ENCODE measurements around the gene C19orf47. TPM values are rescaled to one million over a fixed set of nuclear protein-coding genes. Genes with fewer than 3 reads are reported as not detected.
"Not testable (repeated sequence)": the region's sequence is repeated elsewhere in the genome, so short reads cannot be mapped to it uniquely, and the experiment has no call there.

C19orf47 gene
- total RNA-seq, 2 donors from 2014 or later, result 20.7 to 24.8 TPM

DNA sequence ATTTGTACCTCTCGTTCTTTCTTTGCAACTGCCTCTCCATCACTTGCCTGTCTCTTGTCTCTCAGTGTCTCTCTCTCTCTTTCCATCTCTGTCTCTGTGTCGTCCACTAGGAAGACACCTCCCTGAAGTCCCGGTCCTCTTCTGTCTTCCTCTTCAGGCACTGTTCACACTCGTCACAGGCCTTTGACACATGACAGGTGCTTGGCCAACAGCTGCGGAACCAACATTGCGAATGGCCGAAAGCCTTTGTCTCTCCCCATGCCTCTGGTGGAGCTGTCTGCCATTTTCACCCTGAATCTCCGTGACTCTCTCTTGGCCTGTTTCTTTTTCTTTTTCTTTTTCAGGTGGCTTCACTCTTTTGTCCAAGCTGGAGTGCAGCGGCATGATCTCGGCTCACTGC, 39.0 kb upstream of the C19orf47 start:
- no peak overlapping the region for H3K4me3 Mint-ChIP-seq
- no peaks in the 10 kb centered on the region for H3K27me3 Mint-ChIP-seq (ENCODE audit: low read depth)
- no peak for DNase-seq
- H3K36me3 Mint-ChIP-seq (ENCODE audit: insufficient read depth in 2 of 2), result no peaks in the 10 kb centered on the region
- ATAC-seq (replicated peaks in 1 of 2), result no peak
- H3K4me1 Mint-ChIP-seq (ENCODE audit: low read depth), result no peaks in the 10 kb centered on the region
- no peak overlapping the region for H3K27ac Mint-ChIP-seq
- H3K9me3 Mint-ChIP-seq, result no peaks in the 10 kb centered on the region

GRCh38 chr19:40383668-40384248, 35.6 kb upstream of the C19orf47 start:
- Mint-ChIP-seq H3K36me3 (ENCODE audit: insufficient read depth in 2 of 2) (no peaks in the 10 kb centered on the region), H3K27me3 (ENCODE audit: low read depth) (no peaks in the 10 kb centered on the region), H3K9me3 (no peaks in the 10 kb centered on the region), H3K4me3 (no peak overlapping the region), H3K27ac (no peak overlapping the region), H3K4me1 (ENCODE audit: low read depth) (no peaks in the 10 kb centered on the region)
- no peak for ATAC-seq (replicated peaks in 1 of 2)
- no peak for DNase-seq

GRCh38 chr19:40381321-40381720, 33.1 kb upstream of the C19orf47 start:
- no peak for ATAC-seq (replicated peaks in 1 of 2)
- no peak for DNase-seq
- no peak overlapping the region for H3K27ac Mint-ChIP-seq
- no peaks in the 10 kb centered on the region for H3K9me3 Mint-ChIP-seq
- H3K27me3 Mint-ChIP-seq (ENCODE audit: low read depth), result no peaks in the 10 kb centered on the region
- no peak overlapping the region for H3K4me3 Mint-ChIP-seq
- H3K36me3 Mint-ChIP-seq (ENCODE audit: insufficient read depth in 2 of 2), result no peaks in the 10 kb centered on the region
- no peaks in the 10 kb centered on the region for H3K4me1 Mint-ChIP-seq (ENCODE audit: low read depth)

GRCh38 chr19:40380199-40381037, 32.2 kb upstream of the C19orf47 start:
- ATAC-seq (replicated peaks in 1 of 2), result no peak
- H3K36me3 Mint-ChIP-seq (ENCODE audit: insufficient read depth in 2 of 2), result no peaks in the 10 kb centered on the region
- H3K27ac Mint-ChIP-seq, result no peak overlapping the region
- no peaks in the 10 kb centered on the region for H3K9me3 Mint-ChIP-seq
- no peaks in the 10 kb centered on the region for H3K4me1 Mint-ChIP-seq (ENCODE audit: low read depth)
- no peaks in the 10 kb centered on the region for H3K27me3 Mint-ChIP-seq (ENCODE audit: low read depth)
- H3K4me3 Mint-ChIP-seq, result no peak overlapping the region
- DNase-seq, result no peak

DNA sequence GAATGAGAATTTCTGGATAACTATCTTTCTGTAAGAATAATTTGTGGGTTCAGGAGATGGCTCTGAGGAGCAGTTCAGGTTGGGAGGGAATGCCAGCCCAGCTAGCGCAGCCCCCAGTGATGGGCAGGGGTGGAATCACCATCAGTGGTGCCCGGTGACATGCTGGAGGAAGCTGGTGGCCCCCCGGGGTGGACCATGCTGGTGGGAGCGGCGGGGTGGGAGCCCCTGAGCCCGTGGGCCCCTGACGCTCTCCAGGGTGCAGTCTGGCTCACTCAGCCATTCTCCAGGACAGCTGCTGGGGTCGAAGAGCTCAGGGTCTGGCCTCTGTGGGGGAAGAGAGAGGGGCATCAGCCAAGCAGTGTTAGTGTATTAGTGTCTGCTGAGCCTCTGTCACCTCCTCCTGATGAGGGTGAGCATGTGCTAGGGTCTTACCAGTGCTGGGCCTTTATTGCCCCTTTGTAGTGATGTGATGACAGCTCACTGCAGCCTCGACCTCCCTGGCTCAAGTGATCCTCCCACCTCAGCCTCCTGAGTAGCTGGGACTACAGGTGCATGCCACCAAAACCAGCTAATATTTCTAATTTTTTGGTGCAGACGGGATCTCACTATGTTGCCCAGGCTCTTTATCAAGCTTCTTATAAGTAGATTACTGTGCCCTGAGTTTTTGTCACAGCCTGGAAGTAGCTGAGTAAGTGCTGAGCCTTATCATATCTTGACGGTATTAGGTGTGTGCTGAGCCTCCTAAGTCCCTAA, 31.4 kb upstream of the C19orf47 start:
- H3K9me3 Mint-ChIP-seq, result no peaks in the 10 kb centered on the region
- no peak for DNase-seq
- H3K4me1 Mint-ChIP-seq (ENCODE audit: low read depth), result no peaks in the 10 kb centered on the region
- no peaks in the 10 kb centered on the region for H3K27me3 Mint-ChIP-seq (ENCODE audit: low read depth)
- ATAC-seq (replicated peaks in 1 of 2), result no peak
- H3K4me3 Mint-ChIP-seq, result no peak overlapping the region
- H3K36me3 Mint-ChIP-seq (ENCODE audit: insufficient read depth in 2 of 2), result no peaks in the 10 kb centered on the region
- H3K27ac Mint-ChIP-seq, result no peak overlapping the region

DNA sequence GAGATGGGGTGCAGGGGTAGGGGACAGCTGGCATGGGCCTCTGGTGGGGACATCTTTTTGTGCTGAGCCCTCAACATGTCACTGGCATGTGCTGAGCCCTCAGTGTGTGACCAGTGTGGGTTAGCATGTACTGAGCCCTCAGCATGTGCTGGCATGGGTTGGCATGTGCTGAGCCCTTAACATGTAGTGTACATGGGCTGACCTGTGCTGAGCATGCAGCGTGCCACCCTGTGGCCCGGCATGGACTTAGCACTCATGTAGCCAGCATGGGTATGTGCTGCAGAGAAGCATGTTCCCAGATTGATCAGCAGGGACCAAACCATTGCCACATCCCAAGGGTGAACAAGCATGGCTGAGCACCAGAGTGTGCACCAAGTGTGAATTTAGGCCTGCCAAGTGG, 30.3 kb upstream of the C19orf47 start:
- H3K27ac Mint-ChIP-seq, result no peak overlapping the region
- ATAC-seq (replicated peaks in 1 of 2), result no peak
- H3K27me3 Mint-ChIP-seq (ENCODE audit: low read depth), result no peaks in the 10 kb centered on the region
- no peak overlapping the region for H3K4me3 Mint-ChIP-seq
- no peak for DNase-seq
- H3K9me3 Mint-ChIP-seq, result no peaks in the 10 kb centered on the region
- no peaks in the 10 kb centered on the region for H3K36me3 Mint-ChIP-seq (ENCODE audit: insufficient read depth in 2 of 2)
- no peaks in the 10 kb centered on the region for H3K4me1 Mint-ChIP-seq (ENCODE audit: low read depth)

DNA sequence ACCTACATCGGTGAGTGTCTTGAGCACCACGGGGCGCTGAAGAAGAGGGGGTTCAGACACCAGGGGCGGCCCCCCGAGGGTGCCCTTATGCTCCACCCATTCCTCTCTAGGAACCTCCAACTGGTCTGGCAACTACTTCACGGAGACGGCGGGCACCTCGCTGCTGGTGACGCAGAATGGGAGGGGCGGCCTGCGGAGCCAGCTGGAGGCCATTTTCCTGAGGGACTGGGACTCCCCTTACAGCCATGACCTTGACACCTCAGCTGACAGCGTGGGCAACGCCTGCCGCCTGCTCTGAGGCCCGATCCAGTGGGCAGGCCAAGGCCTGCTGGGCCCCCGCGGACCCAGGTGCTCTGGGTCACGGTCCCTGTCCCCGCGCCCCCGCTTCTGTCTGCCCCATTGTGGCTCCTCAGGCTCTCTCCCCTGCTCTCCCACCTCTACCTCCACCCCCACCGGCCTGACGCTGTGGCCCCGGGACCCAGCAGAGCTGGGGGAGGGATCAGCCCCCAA, 29.7 kb upstream of the C19orf47 start:
- Mint-ChIP-seq H3K4me1 (ENCODE audit: low read depth) (no peaks in the 10 kb centered on the region), H3K27ac (no peak overlapping the region), H3K36me3 (ENCODE audit: insufficient read depth in 2 of 2) (no peaks in the 10 kb centered on the region), H3K27me3 (ENCODE audit: low read depth) (no peaks in the 10 kb centered on the region), H3K4me3 (no peak overlapping the region), H3K9me3 (no peaks in the 10 kb centered on the region)
- DNase-seq (no peak), ATAC-seq (replicated peaks in 1 of 2) (no peak)

- Mint-ChIP-seq H3K4me3 (no peak overlapping the region), H3K36me3 (ENCODE audit: insufficient read depth in 2 of 2) (no peaks in the 10 kb centered on the region), H3K27me3 (ENCODE audit: low read depth) (no peaks in the 10 kb centered on the region), H3K9me3 (no peaks in the 10 kb centered on the region), H3K4me1 (ENCODE audit: low read depth) (no peaks in the 10 kb centered on the region), H3K27ac (no peak overlapping the region)
- ATAC-seq (replicated peaks in 1 of 2) (no peak), DNase-seq (no peak)
Measured at GRCh38 chr19:40376286-40376862, 28.2 kb upstream of the C19orf47 start.

DNA sequence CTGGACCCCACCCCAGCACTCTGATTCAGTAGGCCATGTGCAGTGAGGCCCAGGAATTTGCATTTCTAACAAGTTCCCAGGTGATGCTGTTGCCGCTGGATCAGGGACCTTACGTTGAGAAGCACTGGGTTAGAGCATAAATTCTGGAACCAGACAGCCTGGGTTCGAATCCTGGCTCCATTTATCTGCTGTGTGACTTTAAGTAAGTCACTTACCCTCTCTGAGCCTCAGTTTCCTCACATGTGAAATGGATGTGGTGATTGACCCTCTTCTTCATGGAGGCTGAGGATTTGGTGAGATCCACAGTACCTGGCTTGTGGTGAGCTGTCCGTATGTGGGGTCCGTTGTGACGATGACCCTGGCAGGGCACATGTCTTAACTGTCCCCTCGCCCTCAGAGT, 25.9 kb upstream of the C19orf47 start:
- DNase-seq, result no peak
- Mint-ChIP-seq H3K27ac (no peak overlapping the region), H3K27me3 (ENCODE audit: low read depth) (no peaks in the 10 kb centered on the region), H3K4me3 (no peak overlapping the region), H3K36me3 (ENCODE audit: insufficient read depth in 2 of 2) (peaks cover 0 to 2% of the 10 kb centered on the region in 2 donors), H3K9me3 (no peaks in the 10 kb centered on the region), H3K4me1 (ENCODE audit: low read depth) (no peaks in the 10 kb centered on the region)
- no peak for ATAC-seq (replicated peaks in 1 of 2)

GRCh38 chr19:40371802-40372122, 23.6 kb upstream of the C19orf47 start:
- Mint-ChIP-seq H3K27me3 (ENCODE audit: low read depth) (no peaks in the 10 kb centered on the region), H3K9me3 (no peaks in the 10 kb centered on the region), H3K4me3 (no peak overlapping the region), H3K36me3 (ENCODE audit: insufficient read depth in 2 of 2) (peaks cover 0 to 2% of the 10 kb centered on the region in 2 donors), H3K27ac (no peak overlapping the region), H3K4me1 (ENCODE audit: low read depth) (no peaks in the 10 kb centered on the region)
- DNase-seq, result no peak
- ATAC-seq (replicated peaks in 1 of 2), result no peak

DNA sequence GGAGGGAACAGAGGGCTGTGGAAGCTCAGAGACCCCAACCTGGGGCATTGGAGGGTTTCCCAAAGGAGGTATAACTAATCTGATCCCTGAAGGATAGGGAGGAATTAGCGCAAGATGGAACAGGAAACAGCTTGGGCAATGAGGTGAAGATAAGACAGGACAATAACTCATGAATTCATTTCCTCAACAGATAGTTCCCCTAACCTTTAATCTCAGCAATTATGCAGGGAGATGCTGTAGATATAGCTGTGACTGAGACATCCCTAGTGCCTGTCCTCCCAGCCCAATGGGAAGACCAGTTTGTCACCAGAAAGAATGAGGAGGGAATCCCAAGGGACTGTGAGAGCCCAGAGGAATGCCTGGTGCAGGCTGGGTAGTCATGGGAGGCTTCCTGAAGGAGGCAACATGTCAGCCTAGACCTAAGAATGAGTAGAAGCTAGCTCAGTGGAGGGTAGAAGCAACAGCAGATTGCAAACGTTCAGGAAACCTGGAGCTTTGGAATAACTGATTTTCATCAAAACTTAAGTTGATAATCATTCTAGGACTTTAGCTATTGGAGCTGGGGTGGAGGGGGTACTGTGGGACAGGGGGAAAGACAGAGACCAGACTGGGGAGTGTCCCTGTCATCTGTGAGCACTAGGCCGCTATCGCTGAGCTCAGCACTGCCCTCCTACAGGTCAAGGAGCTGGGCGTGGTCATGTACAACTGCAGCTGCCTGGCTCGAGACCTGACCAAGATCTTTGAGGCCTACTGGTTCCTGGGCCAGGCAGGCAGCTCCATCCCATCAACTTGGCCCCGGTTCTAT, 23.0 kb upstream of the C19orf47 start:
- Mint-ChIP-seq H3K27me3 (ENCODE audit: low read depth) (no peaks in the 10 kb centered on the region), H3K4me1 (ENCODE audit: low read depth) (no peaks in the 10 kb centered on the region), H3K27ac (no peak overlapping the region), H3K36me3 (ENCODE audit: insufficient read depth in 2 of 2) (peaks cover 0 to 2% of the 10 kb centered on the region in 2 donors), H3K9me3 (no peaks in the 10 kb centered on the region), H3K4me3 (no peak overlapping the region)
- no peak for DNase-seq
- ATAC-seq (replicated peaks in 1 of 2), result no peak

DNA sequence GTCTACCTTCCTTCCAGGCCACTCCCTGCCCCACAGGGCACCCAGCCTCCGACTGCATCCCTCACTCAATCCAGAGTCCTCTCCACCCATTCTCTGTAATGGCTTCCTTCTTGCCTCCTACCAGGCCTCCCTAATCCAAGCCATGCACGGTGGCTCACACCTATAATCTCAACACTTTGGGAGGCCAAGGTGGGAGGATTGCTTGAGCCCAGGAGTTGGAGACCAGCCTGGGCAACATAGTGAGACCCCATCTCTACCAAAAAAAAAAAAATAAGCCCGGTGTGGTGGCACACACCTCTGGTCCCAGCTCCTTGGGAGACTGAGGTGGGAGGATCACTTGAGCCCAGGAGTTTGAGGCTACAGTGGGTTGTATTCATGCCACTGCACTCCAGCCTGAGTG, 22.1 kb upstream of the C19orf47 start:
- H3K4me1 Mint-ChIP-seq (ENCODE audit: low read depth); H3K27ac Mint-ChIP-seq; DNase-seq; H3K36me3 Mint-ChIP-seq (ENCODE audit: insufficient read depth in 2 of 2); H3K27me3 Mint-ChIP-seq (ENCODE audit: low read depth); H3K4me3 Mint-ChIP-seq; ATAC-seq (replicated peaks in 1 of 2); H3K9me3 Mint-ChIP-seq: not testable (repeated sequence)
